Measurements from ENCODE around the gene CDC37L1.

GRCh38 chr9:4666042-4666699 lies 13.2 kb upstream of the CDC37L1 start, which contains the start of gene SPATA6L:
- TF ChIP-seq CTCF (IDR thresholded peaks at IDR 0.05): no peak
- TF ChIP-seq POLR2A (IDR thresholded peaks at IDR 0.05): no peak

Data from tibial nerve (tissue), 3 donors.